GM19099 (cell line): Measurements from ENCODE around the gene PRLR.

ENCODE experiments used
- POLR2A ChIP-seq: IDR thresholded peaks from 3 replicates; pipeline ENCODE4 v1.6.1; 2011; ENCODE audit warnings: low read depth; ENCODE audit not compliant: insufficient read length; ENCODE audit errors: extremely low read depth

Gene PRLR

GRCh38 chr5:35186749-35187148 lies 43.5 kb downstream of the PRLR start:
- TF ChIP-seq POLR2A: no peak

GRCh38 chr5:35185518-35185917 lies 44.8 kb downstream of the PRLR start:
- TF ChIP-seq POLR2A: no peak

- TF ChIP-seq POLR2A: no peak
These were observed 46.7 kb downstream of the PRLR start for GRCh38 chr5:35183556-35183955.

GRCh38 chr5:35182910-35183535 lies 47.3 kb downstream of the PRLR start:
- TF ChIP-seq POLR2A: no peak

GRCh38 chr5:35182486-35182885 lies 47.8 kb downstream of the PRLR start:
- no peak for TF ChIP-seq POLR2A

- TF ChIP-seq POLR2A: no peak
These were observed 50.2 kb downstream of the PRLR start for GRCh38 chr5:35180046-35180445.

GRCh38 chr5:35177783-35178182 lies 52.5 kb downstream of the PRLR start:
- no peak for TF ChIP-seq POLR2A

GRCh38 chr5:35172533-35172932 lies 57.8 kb downstream of the PRLR start:
- no peak for TF ChIP-seq POLR2A

- no peak for TF ChIP-seq POLR2A
These were observed 58.3 kb downstream of the PRLR start for GRCh38 chr5:35171991-35172390.

GRCh38 chr5:35171078-35171477 lies 59.2 kb downstream of the PRLR start:
- TF ChIP-seq POLR2A: no peak

- no peak for TF ChIP-seq POLR2A
These were observed 64.2 kb downstream of the PRLR start for GRCh38 chr5:35166043-35166442.

- no peak for TF ChIP-seq POLR2A
These were observed 65.3 kb downstream of the PRLR start for GRCh38 chr5:35164860-35165542.

GRCh38 chr5:35163710-35164033 lies 66.6 kb downstream of the PRLR start:
- no peak for TF ChIP-seq POLR2A

- TF ChIP-seq POLR2A: no peak
These were observed 67.2 kb downstream of the PRLR start for GRCh38 chr5:35162848-35163709.

GRCh38 chr5:35161652-35162273 lies 68.5 kb downstream of the PRLR start:
- TF ChIP-seq POLR2A: no peak

GRCh38 chr5:35160486-35161116 lies 69.7 kb downstream of the PRLR start:
- TF ChIP-seq POLR2A: no peak

GRCh38 chr5:35159370-35159742 lies 70.9 kb downstream of the PRLR start:
- TF ChIP-seq POLR2A: no peak
